Left renal pelvis (tissue), 4 donors: ENCODE results near the gene SMPX. TPM values are rescaled to one million over a fixed set of nuclear protein-coding genes. Genes with fewer than 3 reads are reported as not detected.
"Not testable (repeated sequence)": the region's sequence is repeated elsewhere in the genome, so short reads cannot be mapped to it uniquely, and the experiment has no call there.

Source experiments
- DNase-seq, 4 donors: peaks; one replicate each; pipeline ENCODE4 v3.0.0-alpha.2; 2013; ENCODE audit warnings: low read depth in 4 of 4, low spot score in 3 of 4
- polyA plus RNA-seq, 4 donors: library from polyadenylated mRNA; unstranded; fragments of 120-200 nt; gene quantifications; one replicate each; pipeline ENCODE4 v1.2.1, GENCODE V29; 2013; ENCODE audit not compliant: insufficient read length in 4 of 4

SMPX gene
- under 1 TPM in 2 of 4 donors, not detected in 2; 0.27 to 0.32 TPM for polyA plus RNA-seq

GRCh38 chrX:21757960-21758359 lies at the start of gene SMPX:
SMPX (minus strand) TSS chrX:21758116; CDS start chrX:21754290, 3,826 bp downstream.
- no peak for DNase-seq

GRCh38 chrX:21806691-21807090 lies 48.8 kb upstream of the SMPX start:
- DNase-seq = no peak

- DNase-seq = no peak
Measured at GRCh38 chrX:21802839-21803238, 44.9 kb upstream of the SMPX start.

DNA sequence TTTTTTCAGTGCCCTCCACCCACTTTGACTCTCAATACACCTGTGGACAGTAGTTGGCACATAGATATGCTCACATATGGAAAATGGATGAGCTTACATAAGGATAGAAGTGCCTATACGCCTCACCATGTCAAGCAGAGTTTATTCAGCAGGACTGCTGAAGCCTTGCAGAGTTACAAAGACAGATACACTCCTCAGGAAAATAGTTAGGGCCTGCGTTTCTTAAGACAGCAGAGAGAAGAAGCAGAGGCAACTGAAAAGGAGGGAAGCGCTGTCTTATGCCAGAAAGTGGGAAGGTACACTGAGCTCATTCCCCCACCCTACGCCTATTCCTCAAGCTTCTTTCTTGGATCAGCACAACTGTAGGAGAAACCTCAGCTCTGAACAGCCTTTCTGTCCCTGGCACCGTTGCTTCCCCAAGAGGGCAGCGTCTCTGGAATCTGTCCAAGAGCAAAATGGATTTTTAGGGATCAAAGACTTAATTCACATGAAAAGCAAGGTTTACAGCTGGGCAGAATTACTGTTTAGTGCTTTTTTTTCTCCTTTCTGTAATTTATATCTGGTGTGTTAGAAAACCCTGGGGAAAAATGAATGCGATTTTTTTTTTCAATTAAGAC lies 44.2 kb upstream of the SMPX start:
- DNase-seq = no peak

- no peak for DNase-seq
Measured at GRCh38 chrX:21800344-21800770, 42.4 kb upstream of the SMPX start.

GRCh38 chrX:21799767-21800166 lies 41.9 kb upstream of the SMPX start:
- no peak for DNase-seq

GRCh38 chrX:21798677-21799219 lies 40.8 kb upstream of the SMPX start:
- DNase-seq = no peak

DNA sequence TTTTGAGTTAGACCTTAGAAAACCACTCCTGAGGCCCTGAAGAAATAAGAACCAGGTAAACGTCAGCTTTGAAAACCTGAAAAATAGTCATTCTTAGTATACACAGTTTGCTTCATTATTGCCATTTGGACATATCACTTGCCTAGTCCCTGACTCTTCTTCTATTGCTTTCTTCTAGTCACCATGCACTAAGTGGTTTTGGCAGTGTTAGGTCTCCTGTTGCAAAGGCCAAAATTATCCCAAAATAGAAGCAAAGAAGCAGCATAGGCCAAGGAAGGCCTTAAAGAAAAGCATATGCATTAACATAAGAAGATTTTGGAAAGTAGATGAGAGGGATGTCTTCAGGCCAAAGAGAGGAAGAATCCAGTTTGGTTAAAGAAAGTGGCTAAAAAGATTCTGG lies 24.1 kb upstream of the SMPX start:
- DNase-seq = no peak

DNA sequence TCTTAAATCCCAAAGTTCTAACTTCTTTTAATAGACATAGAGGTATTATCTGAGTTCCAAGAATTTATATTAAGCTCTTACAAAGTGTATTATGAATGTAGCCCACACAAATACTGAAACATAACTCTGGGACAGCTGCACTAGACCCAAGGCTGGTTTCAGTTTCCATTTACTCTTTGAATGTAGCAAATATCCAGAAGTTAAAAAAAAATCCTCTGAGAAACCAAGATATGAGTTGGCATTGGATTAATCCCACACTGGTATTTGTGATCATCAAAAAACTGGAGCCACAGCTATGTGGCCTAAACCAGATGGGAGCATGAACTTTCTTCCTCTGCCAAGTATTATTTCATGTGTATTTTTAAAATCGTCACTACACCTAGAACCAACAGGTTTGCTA lies 23.6 kb upstream of the SMPX start:
- DNase-seq = no peak

GRCh38 chrX:21779095-21779494 lies 21.2 kb upstream of the SMPX start:
- DNase-seq = no peak

DNA sequence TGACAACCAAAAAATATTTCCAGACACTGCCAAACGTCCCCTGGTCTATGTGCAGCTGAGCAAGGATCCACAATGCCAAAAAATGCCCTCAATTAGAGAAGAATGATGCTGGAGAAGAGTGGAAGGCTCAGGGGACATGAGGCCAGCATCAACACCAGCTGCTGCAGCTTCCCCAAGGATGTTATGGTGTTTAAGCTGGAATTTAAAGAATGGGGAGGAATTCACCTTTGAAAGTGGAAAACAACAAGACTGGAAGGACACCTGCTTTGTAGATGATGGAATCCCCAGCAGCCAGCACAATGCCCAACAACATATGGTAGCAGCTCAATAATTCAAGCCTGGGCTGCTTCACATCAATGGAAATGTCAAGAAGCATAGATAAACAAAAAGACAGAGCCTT lies 20.3 kb upstream of the SMPX start:
- DNase-seq = no peak

GRCh38 chrX:21775128-21775527 lies 17.2 kb upstream of the SMPX start:
- DNase-seq = not testable (repeated sequence)

DNA sequence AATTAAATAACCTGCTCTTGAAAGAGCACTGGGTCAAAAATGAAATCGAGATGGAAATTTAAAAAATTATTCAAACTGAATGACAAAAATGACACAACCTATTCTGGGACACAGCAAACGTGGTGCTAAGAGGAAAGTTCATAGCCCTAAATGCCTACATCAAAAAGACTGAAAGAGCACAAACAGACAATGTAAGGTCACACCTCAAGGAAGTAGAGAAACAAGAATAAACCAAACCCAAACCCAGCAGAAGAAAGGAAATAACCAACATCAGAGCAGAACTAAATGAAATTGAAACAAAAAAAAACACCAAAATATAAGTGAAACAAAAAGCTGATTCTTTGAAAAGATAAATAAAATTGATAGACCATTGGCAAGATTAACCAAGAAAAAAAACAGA lies 15.1 kb upstream of the SMPX start:
- DNase-seq = not testable (repeated sequence)

DNA sequence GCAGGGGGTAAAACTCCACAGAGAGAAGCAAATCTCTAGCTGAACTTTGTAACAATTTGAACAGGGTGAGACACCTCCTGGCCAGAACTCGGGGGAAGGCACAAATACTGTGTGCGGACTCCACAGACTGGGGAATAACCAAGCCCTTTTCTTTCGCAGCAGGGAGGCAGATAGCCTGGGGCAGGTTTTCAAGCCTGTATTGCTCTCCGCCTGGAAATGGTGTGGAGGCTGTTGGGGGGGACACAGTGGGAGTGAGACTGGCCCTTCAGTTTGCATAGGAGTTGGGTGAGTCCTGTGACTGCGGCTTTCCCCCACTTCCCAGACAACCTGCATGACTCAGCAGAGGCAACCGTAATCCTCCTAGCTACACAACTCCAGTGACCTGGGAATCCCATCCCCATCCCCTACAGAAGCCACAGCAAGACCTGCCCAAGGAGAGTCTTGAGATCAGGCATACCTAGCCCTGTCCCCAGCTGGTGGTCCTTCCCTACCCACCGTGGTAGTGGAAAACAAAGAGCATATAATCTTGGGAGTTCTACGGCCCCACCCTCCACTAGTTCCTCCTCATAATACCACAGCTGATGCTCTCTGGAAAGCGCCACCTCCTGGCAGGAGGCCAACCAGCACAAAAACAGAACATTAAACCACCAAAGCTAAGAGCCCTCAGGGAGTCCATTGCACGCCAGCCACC lies 12.9 kb upstream of the SMPX start:
- no peak for DNase-seq

DNA sequence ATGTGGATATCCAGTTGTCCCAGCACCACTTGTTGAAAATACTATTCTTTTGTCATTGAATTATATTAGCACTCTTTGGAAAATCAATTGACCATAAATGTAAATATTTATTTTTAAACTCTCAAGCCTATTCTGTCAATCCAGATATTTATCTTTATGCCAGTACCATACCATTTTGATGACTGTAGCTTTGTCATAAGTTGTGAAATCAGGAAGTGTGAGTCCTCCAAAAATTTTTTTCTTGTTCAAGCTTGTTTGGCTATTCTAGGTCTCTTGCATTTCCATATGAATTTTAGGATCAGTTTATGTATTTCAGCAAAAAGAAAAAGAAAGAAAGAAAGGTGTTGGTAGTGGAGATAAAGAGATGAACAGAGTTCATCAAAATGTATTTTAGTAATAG lies 8.2 kb upstream of the SMPX start:
- no peak for DNase-seq

DNA sequence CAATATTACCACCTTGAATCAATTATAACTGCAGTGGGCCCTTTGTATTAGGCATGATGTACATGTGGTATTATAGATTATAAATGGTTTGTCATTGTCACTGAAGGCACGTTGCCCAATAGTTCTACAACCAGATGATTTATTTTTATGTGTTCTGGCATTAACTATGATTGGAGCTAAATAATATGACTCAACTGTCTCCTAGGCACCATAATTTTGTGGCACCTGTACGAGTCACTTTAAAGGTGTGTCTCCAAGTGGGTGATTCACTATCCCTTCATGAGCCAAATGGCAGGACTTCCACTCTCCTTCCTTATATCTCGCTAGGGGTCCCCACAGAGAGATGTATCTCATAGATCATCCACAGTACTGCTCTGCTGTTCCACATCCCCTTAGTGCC lies 6.1 kb upstream of the SMPX start:
- no peak for DNase-seq

- DNase-seq = no peak
Measured at GRCh38 chrX:21758488-21758887, 572 bp upstream of the SMPX start.

GRCh38 chrX:21756785-21757529 lies 959 bp downstream of the SMPX start:
- DNase-seq = no peak

- DNase-seq = no peak
Measured at GRCh38 chrX:21749924-21750323, 8.0 kb downstream of the SMPX start.

DNA sequence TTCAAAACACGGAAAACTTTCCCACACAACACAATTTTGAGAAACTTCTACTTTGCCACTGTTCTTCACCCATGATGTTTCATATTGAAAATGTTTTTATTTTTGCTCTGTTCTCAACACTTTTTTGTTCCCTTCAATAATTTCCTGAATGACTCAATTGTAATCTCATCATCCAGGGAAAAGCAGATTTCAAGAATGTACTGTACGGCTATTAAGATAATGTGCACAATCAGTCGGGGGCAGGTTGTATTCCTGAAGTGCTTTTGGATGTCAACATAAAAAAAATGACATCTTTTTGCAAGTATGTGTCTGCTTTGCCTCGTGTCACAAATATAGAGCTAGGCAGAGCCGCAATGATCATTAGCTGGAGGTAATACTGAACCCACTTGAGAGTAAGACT lies 9.7 kb downstream of the SMPX start:
- DNase-seq = no peak

GRCh38 chrX:21747558-21747957 lies 10.4 kb downstream of the SMPX start:
- DNase-seq = no peak
